T1000 (cell line): ENCODE measurements around the gene ACBD6.
"Not testable (repeated sequence)": the region's sequence is repeated elsewhere in the genome, so short reads cannot be mapped to it uniquely, and the experiment has no call there.

Experiments
- DNase-seq: peaks from one replicate; lab custom pipeline; 2025; ENCODE audit warnings: mixed read lengths; lab: John Stamatoyannopoulos, UW

Gene ACBD6

DNA sequence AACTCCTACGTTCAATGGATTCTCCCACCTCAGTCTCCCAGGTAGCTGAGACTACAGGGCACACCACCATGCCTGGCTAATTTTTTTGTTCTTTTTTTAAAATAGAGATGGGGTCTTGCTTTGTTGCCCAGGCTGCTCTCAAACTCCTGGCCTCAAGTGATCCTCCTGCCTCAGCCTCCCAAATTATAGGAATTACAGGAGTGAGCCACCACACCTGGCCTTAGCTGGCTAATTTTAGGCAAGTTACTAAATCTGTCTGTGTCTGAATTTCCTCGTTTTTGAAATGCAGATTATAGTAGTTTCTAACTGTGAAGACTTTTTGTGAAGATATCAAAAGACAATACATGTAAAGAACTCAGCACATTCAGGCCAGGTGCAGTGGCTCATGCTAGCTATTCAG, 13.7 kb downstream of the ACBD6 start:
- no peak for DNase-seq

DNA sequence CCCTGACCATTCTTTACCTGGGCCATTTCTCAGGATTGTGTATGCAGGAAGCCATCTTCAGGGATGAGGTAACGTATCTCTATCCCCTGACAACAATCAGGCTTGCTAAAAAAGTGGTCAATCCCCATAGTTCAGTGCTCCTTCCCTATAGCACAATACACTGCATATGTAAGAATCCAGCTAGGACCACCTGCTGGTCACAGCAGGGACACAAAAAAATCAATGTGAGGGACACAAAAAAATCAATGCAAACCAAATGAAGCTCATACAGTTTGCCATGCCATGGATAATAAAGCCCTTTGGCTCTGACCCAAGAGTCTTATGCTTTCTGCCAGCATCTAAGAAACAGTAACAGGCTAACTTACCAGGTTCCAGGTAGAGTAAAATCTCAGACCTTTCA, 16.3 kb downstream of the ACBD6 start:
- no peak for DNase-seq

DNA sequence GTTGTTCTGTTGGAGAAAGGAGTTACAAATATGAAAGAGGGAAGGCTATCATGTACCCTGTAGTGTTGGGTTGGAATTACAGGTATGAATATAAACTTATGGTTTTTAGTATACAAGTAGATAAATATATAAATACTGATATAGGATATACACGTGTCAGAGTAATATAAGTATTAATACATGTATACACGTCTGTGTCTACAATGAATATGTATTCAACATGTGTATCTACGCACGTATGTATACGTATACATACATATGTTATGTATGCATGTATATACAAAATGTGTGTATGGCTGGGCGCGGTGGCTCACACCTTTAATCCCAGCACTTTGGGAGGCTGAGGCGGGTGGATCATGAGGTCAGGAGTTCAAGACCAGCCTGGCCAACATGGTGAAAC, 17.9 kb downstream of the ACBD6 start:
- DNase-seq: no peak

DNA sequence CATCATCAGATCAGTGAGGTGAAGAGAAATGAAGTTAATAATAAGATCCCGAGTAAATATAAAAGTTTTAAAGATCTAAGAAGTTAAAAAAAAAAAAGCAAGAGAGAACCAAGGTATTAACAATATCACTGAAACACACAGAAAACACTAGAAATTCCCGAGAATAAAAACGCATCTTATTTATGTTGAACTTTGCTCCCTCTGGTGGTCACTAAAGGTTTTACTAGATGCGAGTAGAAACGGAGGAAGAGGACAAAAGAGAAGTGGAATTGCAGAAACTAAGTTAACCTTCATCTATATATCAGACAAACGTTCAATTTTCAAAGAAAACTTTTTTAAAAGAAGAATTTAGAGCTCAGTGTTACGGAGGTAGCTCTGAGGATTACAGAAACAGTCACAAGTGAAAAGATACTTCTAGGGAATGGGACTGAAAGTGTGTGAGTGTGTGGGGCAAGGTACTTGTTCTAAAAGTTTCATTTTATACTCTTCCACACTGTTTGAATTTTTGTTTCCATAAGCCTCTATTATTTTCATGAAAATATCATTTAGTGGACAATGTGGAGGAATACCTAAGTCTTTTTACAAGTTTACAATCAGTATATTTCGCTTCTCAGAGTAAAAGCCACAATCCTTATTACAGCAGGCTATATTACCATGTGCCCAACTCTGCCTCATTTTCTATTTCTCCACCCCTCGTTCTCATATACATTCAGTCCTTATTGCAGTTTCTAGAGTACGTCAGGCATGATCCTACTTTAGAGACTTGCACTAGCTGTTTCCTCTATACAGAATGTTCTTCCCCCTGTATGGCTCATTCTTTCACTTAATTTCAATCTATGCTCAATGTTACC, 19.7 kb downstream of the ACBD6 start:
- DNase-seq: no peak

DNA sequence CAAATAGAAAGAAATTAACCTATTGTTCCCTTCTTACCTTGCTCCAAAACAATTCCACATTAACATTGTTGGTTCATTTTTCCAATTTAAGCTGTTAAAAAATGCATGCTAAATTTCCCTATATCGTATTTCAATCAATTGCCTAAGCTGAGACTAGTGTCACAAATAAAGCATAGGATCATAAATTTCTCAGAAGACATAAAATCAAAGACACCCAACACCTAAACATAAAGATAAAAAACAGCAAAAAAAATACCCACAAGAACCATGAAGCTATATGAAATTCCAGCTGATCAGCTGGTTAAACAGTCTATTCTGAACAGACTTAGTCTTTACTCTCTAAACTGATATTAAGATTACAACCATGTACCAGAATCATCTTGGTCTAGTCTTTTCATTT, 32.3 kb downstream of the ACBD6 start:
- DNase-seq: no peak

DNA sequence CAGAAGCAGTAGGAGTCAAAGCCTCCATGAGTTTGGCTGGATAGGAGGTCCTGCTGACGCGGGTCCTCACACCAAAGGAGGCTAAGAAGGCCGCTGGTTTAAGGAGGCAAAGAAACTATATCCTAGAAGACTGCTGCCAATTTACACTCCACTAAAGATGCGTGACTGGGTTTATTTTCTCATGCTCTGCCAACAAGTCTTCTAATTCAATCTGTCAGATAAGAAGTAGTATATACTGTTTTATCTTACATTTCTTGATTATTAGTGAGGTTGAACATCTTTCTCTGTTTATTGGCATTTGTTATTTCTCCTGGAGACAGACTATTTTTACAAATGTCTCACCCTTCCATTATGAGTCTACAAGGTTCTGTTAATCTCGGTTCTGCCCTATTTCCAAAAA, 34.1 kb downstream of the ACBD6 start:
- DNase-seq: no peak

DNA sequence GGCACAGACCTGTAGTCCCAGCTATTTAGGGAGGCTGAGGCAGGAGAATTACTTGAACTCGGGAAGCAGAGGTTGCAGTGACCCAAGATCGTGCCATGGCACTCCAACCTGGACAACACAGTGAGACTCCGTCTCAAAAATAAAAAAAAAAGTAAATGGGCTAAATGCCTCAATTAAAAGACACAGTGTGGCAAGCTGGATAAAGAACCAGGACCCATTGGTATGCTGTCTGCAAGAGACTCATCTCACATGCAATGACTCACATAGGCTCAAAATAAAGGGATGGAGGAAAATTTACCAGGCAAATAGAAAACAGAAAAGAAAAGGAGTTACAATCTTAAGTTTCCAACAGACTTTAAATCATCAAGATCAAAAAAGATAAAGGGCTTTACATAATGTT, 40.3 kb downstream of the ACBD6 start:
- DNase-seq: no peak

DNA sequence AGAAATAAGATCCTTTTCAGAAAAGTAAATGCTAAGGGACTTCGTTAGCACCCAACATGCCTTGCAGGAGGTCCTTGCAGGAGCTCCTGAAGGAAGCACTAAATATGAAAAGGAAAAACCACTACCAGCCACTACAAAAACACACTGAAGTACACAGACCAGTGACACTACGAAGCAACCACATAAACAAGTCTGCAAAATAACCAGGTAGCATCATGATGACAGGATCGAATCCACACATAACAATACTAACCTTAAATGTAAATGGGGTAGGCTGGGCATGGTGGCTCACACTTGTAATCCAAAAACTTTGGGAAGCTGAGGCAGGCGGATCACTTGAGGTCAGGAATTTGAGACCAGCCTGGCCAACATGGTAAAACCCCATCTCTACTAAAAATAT, 40.7 kb downstream of the ACBD6 start:
- DNase-seq: not testable (repeated sequence)

DNA sequence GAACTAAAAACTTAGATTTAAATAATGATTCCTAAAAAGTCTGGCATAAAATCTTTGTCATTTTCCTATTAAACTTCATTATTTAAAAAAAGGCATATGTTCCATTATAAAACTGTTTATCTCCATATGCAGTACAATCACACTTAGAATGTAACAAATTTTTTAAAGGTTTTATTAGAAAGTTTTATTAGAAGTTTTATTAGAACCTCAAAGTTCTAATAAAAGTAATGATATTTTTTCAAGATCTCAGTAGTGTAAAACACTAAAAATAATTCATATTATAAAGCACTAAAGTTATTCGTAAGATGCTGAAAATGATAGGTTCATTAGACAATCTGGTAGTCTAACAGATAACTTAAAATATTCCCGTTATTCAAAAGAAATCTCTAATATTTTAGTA, 43.6 kb downstream of the ACBD6 start:
- DNase-seq: no peak

DNA sequence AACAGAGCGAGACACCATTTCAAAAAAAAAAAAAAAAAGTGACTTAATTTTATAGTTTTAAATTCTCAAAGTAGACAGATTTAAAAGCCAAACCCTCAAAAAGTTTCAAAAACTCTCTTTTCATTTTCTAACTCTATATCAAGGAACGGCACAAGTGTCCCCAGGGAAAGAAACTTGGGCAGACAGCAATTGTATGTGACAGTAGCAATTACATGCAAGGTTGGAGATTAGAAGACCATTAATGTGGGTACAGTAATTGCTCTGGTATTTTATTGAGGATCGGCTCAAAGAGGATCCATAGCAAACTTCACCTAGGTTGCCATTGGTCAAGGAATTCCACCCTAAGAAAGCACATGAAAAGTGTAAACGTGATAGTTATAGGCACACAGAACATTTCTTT, 46.2 kb downstream of the ACBD6 start:
- no peak for DNase-seq

DNA sequence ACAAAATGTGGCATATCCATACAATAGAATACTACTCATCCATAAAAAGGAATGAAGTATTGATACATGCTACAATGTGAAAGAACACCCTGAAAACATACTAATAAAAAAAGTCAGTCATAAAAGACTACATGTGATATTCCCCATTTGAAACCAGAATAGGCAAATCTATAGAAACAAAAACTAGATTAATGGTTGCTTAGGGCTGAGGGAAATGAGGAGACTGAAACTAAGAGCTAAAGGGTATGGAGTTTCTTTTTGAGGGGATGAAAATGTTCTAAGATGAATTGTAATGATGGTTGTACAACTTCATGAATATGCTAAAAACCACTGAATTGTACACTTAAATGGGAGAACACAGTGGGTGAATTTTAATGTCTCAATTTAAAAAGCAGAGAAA, 50.9 kb downstream of the ACBD6 start:
- no peak for DNase-seq

DNA sequence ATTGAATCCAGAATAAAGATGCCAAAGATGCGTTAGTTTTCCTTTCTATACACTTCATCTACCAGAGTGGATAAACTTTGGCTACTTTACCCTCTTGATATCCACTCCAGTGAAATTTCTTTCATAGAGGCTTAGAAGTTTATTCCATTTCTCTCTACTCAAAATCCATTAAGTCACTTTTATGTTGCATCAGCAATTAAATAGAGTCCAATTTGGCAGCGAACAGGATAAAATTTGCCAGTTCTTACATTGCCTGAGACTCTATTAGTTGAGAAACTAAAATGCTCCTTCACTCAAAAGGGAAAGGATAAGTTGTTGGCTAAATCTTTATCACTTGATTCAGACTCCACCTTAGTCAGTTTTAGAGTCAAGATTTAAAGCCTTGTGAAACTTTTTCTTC, 57.9 kb downstream of the ACBD6 start:
- no peak for DNase-seq

DNA sequence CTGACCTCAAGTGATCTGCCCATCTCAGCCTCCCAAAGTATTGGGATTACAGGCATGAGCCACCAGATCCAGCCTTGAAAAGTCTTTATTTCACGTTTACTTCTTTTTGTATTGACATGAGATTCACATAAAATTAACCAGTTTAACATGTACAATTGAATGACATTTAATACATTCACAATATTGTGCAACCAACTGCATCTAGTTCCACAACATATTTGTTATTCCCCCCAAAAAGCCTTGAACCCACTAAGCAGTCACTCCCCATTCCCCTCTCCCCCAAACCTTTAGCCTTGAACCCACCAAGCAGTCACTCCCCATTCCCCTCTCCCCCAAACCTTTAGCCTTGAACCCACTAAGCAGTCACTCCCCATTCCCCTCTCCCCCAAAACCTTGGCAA, 62.0 kb downstream of the ACBD6 start:
- DNase-seq: no peak

DNA sequence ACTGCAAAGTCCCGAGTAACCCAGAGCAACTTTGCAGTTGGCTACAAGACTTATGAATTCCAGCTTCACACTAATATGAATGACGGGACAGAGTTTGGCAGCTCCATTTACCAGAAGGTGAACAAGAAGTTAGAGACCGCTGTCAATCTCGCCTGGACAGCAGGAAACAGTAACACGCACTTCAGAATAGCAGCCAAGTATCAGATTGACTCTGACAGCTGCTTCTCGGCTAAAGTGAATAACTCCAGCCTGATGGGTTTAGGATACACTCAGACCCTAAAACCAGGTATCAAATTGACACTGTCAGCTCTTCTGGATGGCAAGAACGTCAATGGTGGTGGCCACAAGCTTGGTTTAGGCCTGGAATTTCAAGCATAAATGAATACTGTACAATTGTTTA, 66.8 kb downstream of the ACBD6 start:
- DNase-seq: no peak

DNA sequence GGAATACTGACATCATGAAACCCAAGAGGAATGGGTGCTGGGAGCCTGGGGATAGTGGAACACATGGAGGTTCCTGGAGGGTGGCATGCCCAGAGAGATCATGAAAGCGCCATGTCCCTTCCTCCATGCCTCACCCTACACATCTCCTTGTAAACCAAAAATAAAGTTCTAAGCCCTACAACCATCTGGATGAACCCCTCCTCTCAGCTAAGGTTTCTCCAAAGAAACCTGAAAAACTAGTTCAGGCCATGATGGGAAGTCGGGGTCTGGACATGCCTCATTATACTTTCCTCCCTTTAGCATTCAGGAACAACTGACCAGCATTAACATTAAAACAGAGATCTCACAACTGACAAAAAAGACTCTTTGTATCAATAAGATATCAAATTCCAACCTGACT, 68.5 kb downstream of the ACBD6 start:
- no peak for DNase-seq

DNA sequence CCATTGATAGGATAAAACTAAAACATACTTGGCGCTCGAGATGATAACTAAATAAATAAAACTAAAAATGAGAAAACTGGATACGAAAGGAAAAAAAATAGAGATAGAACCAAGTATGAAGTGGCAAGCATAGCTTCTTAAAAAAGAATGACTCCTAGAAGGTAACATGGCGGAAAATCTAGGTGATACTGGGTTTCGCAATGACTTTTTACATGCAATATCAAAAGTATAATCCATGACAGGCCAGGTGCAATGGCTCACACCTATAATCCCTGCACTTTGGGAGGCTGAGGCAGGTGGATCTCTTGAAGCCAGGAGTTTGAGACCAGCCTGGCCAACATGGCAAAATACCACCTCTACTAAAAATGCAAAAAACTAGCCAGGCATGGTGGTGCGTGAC, 70.7 kb downstream of the ACBD6 start:
- DNase-seq: no peak

DNA sequence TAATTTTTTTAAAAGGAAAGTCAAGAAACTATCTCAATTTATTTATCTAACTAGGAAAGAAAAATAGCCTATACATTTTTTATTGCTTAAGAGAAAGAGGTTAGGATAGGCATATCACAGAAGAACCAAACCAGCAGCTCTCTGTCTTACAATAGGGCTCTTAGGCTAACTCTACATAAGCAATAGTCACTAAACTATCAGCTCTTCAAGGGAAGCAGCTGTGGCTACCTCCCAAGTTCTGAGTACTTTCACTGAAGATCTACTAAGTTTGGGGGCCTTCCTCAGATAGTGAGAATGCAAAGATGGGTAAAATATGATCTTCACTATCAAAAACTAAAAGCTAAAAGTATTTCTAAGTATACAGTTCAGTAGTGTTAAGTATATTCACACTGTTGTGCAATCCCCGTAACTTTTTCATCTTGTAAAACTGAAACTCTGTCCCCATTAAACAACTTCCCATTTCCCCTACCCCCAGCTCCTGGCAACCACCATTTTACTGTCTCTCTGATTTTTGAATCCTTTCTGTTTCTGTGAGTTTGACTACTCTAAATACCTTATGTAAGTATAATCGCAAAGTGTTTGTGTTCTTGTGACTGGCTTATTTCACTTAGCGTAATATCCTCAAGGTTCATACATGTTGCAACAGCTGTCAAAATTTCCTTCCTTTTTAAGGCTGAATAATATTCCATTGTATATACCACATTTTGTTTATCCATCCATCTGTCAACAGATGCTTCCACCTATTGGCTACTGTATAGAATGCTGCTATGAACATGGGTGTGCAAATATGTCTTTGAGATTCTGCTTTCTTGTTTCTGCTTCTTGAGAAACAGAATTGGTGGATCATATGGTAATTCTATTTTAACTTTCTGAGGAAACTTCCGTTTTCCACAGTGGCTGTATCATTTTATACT, 73.3 kb downstream of the ACBD6 start:
- DNase-seq: no peak

DNA sequence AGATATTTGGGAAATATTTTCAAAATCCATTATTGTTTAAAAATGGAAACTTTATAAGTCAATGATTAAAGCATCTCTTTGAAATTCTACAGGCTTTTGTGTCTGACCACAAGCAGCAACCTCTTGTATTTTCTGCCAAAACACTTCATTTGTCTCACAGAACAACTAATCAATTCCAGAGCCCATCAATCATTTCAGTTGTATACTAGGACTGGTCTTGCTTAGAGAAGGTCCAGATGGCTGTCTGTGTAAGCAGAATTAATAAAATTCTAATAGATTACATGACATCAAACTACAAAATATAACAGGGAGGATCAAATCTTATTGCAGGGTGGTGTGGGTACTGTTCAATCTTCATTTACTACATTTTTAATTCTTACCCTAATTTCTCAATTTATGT, 76.4 kb downstream of the ACBD6 start:
- no peak for DNase-seq

DNA sequence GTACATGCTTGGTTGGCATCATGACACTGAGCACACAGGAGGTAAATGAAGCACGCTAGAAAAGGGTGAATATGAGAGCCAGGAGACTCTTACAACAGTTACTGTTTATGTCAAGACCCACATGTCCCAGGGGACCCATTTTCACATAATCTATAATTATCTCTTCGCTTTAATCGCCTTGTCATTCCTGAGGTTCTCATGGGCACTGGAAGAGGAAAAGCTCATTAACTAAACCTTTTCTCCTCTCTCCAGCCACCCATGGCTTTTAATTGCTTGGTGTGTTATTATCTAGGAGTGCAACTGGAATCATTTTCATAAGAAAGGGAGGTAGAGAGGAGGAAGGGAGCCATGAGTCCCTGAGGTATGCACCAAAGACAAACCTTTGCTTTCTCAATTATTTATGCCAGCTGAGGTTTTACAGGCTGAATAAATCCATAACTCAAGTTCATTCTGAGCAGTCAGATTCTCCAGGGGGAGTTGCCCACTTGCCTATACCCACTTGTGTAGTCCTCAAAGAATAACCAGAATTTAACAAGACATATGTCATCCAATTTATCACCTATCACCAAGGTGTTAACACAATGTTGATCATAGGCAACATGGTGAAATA, 77.4 kb downstream of the ACBD6 start:
- no peak for DNase-seq

DNA sequence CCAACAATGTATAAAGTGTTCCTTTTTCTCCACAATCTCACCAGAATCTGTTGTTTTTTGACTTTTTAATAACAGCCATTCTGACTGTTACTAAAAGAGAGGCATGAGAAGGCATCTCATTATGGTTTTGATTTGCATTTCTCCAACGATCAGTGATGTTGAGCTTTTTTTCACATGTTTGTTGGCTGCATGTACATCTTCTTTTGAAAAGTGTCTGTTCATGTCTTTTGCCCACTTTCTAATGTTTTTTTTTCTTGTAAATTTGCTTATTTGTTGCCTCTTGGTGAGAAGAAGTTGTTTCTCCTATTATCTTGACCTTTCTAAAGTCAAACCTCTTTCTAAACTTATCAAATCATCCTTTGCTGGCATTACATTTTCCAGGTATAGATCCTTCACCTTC, 80.8 kb downstream of the ACBD6 start:
- DNase-seq: no peak

DNA sequence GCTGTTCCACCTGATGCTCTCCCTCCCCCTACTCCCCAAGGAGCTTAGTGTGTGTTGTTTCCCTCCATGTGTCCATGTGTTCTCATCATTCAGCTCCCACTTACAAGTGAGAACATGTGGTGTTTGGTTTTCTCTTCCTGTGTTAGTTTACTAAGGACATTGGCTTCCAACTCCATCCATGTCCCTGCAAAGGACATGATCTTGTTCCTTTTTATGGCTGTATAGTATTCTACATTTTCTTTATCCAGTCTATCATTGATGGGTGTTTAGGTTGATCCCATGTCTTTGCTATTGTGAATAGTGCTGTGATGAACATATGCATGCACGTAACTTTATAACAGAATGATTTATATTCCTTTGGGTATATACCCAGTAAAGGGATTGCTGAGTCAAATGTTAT, 81.2 kb downstream of the ACBD6 start:
- not testable (repeated sequence) for DNase-seq

DNA sequence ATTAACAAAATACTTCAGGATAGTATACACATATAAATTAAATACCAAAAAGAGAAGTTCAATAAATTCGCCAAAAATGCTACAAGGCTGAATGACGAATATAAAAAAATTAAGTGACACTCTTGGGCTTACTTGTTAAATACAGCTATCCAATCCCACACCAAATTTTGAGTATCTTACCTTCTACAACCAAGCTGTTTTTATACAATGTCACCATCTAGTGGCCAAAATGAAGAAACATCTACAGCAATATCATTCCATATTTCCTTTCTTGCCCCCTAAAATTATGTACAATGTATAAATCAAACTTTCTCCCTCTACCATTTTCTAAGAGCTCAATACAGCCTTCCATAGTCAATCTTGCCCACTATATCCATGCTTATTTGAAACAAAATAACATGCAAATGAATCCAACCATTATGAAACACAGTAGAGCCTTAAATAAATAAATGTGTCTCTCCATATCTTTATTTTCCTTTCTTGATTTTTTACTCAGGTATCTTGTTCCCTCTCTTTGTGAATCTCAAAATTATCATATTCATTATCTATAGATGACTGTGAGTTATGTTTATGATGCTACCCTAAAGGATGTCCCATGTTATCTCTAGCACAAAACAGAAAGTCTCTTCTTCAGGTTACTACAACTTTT, 86.3 kb downstream of the ACBD6 start:
- DNase-seq: no peak
